Activated CD8-positive, alpha-beta memory T cell treated with anti-CD3 and anti-CD28 coated beads for 24 hours (primary cell): ENCODE data around the gene PLD3.
"Not testable (repeated sequence)": the region's sequence is repeated elsewhere in the genome, so short reads cannot be mapped to it uniquely, and the experiment has no call there.

Experiments used
- DNase-seq: peaks from one replicate; pipeline ENCODE4 v3.0.0-alpha.2; 2020

The PLD3 gene

GRCh38 chr19:40392123-40392522 is 43.6 kb downstream of the PLD3 start:
- DNase-seq: no peak

- DNase-seq: no peak
These were observed 44.5 kb downstream of the PLD3 start for GRCh38 chr19:40392894-40393517.

- DNase-seq: no peak
These were observed 45.7 kb downstream of the PLD3 start for GRCh38 chr19:40393894-40394815.

- DNase-seq: no peak
These were observed 46.3 kb downstream of the PLD3 start for GRCh38 chr19:40394816-40395210.

- no peak for DNase-seq
These were observed 47.5 kb downstream of the PLD3 start for GRCh38 chr19:40395956-40396355.

- no peak for DNase-seq
These were observed 48.5 kb downstream of the PLD3 start for GRCh38 chr19:40396886-40397567.

GRCh38 chr19:40397568-40397906 is 49.0 kb downstream of the PLD3 start:
- no peak for DNase-seq

GRCh38 chr19:40398417-40399131 is 50.1 kb downstream of the PLD3 start:
- peak; percentile 71 for DNase-seq

GRCh38 chr19:40400559-40400958 is 52.1 kb downstream of the PLD3 start:
- DNase-seq: no peak

GRCh38 chr19:40403262-40403984 is 54.9 kb downstream of the PLD3 start:
- peak; percentile 88 for DNase-seq

- DNase-seq: no peak
These were observed 59.5 kb downstream of the PLD3 start for GRCh38 chr19:40407714-40408597.

GRCh38 chr19:40408598-40408925 is 60.1 kb downstream of the PLD3 start:
- not testable (repeated sequence) for DNase-seq

- no peak for DNase-seq
These were observed 61.5 kb downstream of the PLD3 start for GRCh38 chr19:40410030-40410389.

- DNase-seq: no peak
These were observed 62.8 kb downstream of the PLD3 start for GRCh38 chr19:40411125-40411842.

- no peak for DNase-seq
These were observed 63.5 kb downstream of the PLD3 start for GRCh38 chr19:40411958-40412499.

- DNase-seq: no peak
These were observed 64.4 kb downstream of the PLD3 start for GRCh38 chr19:40412866-40413265.

GRCh38 chr19:40413291-40413845 is 64.9 kb downstream of the PLD3 start, which contains the start of gene PRX:
Gene PRX (minus strand): TSS chr19:40413378. CDS start chr19:40407932, 5,446 bp downstream.
- no peak for DNase-seq

- no peak for DNase-seq
These were observed 66.3 kb downstream of the PLD3 start for GRCh38 chr19:40414542-40415535.

GRCh38 chr19:40415768-40416167 is 67.3 kb downstream of the PLD3 start:
- DNase-seq: no peak
